ENCODE results near the gene CFAP47.
"Not testable (repeated sequence)": the region's sequence is repeated elsewhere in the genome, so short reads cannot be mapped to it uniquely, and the experiment has no call there.

The CFAP47 gene

DNA sequence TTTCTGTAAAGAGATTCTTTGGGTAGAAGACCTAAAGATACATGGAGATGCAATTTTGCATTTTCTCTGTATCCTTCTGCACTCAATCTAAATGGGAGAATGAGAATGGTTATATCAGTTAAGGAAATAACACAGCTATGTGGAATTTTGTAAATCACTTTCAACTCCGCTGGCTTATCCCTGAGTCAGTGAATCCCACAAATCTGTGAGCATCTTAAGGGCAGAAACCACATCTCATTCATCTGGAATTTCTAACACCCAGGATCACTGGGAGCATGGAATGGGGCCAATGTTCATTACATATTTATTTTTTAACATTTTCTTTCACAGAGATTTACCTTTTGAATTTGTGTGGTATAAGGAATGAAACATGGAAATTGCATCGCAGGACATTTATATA, 167.8 kb downstream of the CFAP47 start:
- H3K4ac ChIP-seq (ENCODE audit: low read depth in 1 of 2, low read length in 2 of 2): no peak overlapping the region
- WGBS: 84% methylated on average over 1 of the region's 2 CpGs
- H4K91ac ChIP-seq (ENCODE audit: low read length): no peak overlapping the region
- no peak overlapping the region for H3K14ac ChIP-seq (ENCODE audit: low read length in 2 of 2)
- H3K27ac ChIP-seq (ENCODE audit: low read length, poor library complexity, severe bottlenecking): no peak overlapping the region
- H3K9ac ChIP-seq (ENCODE audit: low read length): no peak overlapping the region
- no peak overlapping the region for H2BK5ac ChIP-seq (ENCODE audit: low read depth, low read length, poor library complexity, severe bottlenecking)
- no peak overlapping the region for H2BK12ac ChIP-seq (ENCODE audit: low read length in 2 of 2)
- no peak overlapping the region for H3K4me3 ChIP-seq (ENCODE audit: insufficient read depth in 1 of 2, low read depth in 1 of 2, low read length in 2 of 2)
- H3K4me1 ChIP-seq (ENCODE audit: control insufficient read depth, insufficient read depth, low read depth, low read length): no peaks in the 10 kb centered on the region
- H3K23ac ChIP-seq (ENCODE audit: low read length in 2 of 2): no peak overlapping the region
- no peaks in the 10 kb centered on the region for H3K9me3 ChIP-seq (ENCODE audit: control insufficient read depth, low read length)
- no peaks in the 10 kb centered on the region for H3K27me3 ChIP-seq (ENCODE audit: control insufficient read depth in 1 of 2, insufficient read depth in 1 of 2, low read length in 2 of 2)
- H2AFZ ChIP-seq (ENCODE audit: low read depth, low read length): no peak overlapping the region
- H4K8ac ChIP-seq (ENCODE audit: low read length): no peak overlapping the region
- DNase-seq: no peak
- H2AK5ac ChIP-seq (ENCODE audit: low read length, severe bottlenecking): no peak overlapping the region
- no peaks in the 10 kb centered on the region for H3K36me3 ChIP-seq (ENCODE audit: control insufficient read depth in 1 of 2, insufficient read depth in 2 of 2, low read depth in 1 of 2, low read length in 2 of 2)
- H2BK15ac ChIP-seq (ENCODE audit: low read depth, poor library complexity, severe bottlenecking): no peak overlapping the region
- no peak overlapping the region for H3K4me2 ChIP-seq (ENCODE audit: low read length, poor library complexity, severe bottlenecking)
- H3K18ac ChIP-seq (ENCODE audit: low read depth in 1 of 2, low read length in 2 of 2): no peak overlapping the region
- H3K79me1 ChIP-seq (replicated peaks; ENCODE audit: low read length, poor library complexity, severe bottlenecking): no peaks in the 10 kb centered on the region
- no peak overlapping the region for H2BK120ac ChIP-seq (ENCODE audit: low read depth, low read length)

GRCh38 chrX:36088939-36089338, 169.4 kb downstream of the CFAP47 start:
- H3K9me3 ChIP-seq (ENCODE audit: control insufficient read depth, low read length); H3K36me3 ChIP-seq (ENCODE audit: control insufficient read depth in 1 of 2, insufficient read depth in 2 of 2, low read depth in 1 of 2, low read length in 2 of 2): not testable (repeated sequence)

GRCh38 chrX:36102425-36102824, 182.9 kb downstream of the CFAP47 start:
- Histone ChIP-seq H3K27me3 (ENCODE audit: control insufficient read depth in 1 of 2, insufficient read depth in 1 of 2, low read length in 2 of 2) (no peaks in the 10 kb centered on the region), H2AFZ (ENCODE audit: low read depth, low read length) (no peak overlapping the region), H2BK120ac (ENCODE audit: low read depth, low read length) (no peak overlapping the region), H3K27ac (ENCODE audit: low read length, poor library complexity, severe bottlenecking) (no peak overlapping the region), H3K4me2 (ENCODE audit: low read length, poor library complexity, severe bottlenecking) (no peak overlapping the region), H3K4ac (ENCODE audit: low read depth in 1 of 2, low read length in 2 of 2) (no peak overlapping the region), H2BK12ac (ENCODE audit: low read length in 2 of 2) (no peak overlapping the region), H3K4me1 (ENCODE audit: control insufficient read depth, insufficient read depth, low read depth, low read length) (no peaks in the 10 kb centered on the region), H4K8ac (ENCODE audit: low read length) (no peak overlapping the region), H3K9me3 (ENCODE audit: control insufficient read depth, low read length) (no peaks in the 10 kb centered on the region), H3K23ac (ENCODE audit: low read length in 2 of 2) (no peak overlapping the region), H3K36me3 (ENCODE audit: control insufficient read depth in 1 of 2, insufficient read depth in 2 of 2, low read depth in 1 of 2, low read length in 2 of 2) (no peaks in the 10 kb centered on the region), H4K91ac (ENCODE audit: low read length) (no peak overlapping the region), H3K79me1 (replicated peaks; ENCODE audit: low read length, poor library complexity, severe bottlenecking) (no peaks in the 10 kb centered on the region), H3K9ac (ENCODE audit: low read length) (no peak overlapping the region), H2AK5ac (ENCODE audit: low read length, severe bottlenecking) (no peak overlapping the region), H2BK5ac (ENCODE audit: low read depth, low read length, poor library complexity, severe bottlenecking) (no peak overlapping the region), H2BK15ac (ENCODE audit: low read depth, poor library complexity, severe bottlenecking) (no peak overlapping the region), H3K4me3 (ENCODE audit: insufficient read depth in 1 of 2, low read depth in 1 of 2, low read length in 2 of 2) (no peak overlapping the region), H3K14ac (ENCODE audit: low read length in 2 of 2) (no peak overlapping the region), H3K18ac (ENCODE audit: low read depth in 1 of 2, low read length in 2 of 2) (no peak overlapping the region)
- no CpG with 5 or more reads among the region's 2 CpGs for WGBS
- no peak for DNase-seq

More at GRCh38 chrX:36088939-36089338, 169.4 kb downstream of the CFAP47 start:
- H4K91ac ChIP-seq (ENCODE audit: low read length); H2BK15ac ChIP-seq (ENCODE audit: low read depth, poor library complexity, severe bottlenecking); H4K8ac ChIP-seq (ENCODE audit: low read length); H2AFZ ChIP-seq (ENCODE audit: low read depth, low read length); H3K27me3 ChIP-seq (ENCODE audit: control insufficient read depth in 1 of 2, insufficient read depth in 1 of 2, low read length in 2 of 2); H3K18ac ChIP-seq (ENCODE audit: low read depth in 1 of 2, low read length in 2 of 2); DNase-seq; H3K79me1 ChIP-seq (replicated peaks; ENCODE audit: low read length, poor library complexity, severe bottlenecking); H3K4me2 ChIP-seq (ENCODE audit: low read length, poor library complexity, severe bottlenecking); H3K9ac ChIP-seq (ENCODE audit: low read length); H3K4me1 ChIP-seq (ENCODE audit: control insufficient read depth, insufficient read depth, low read depth, low read length); H2BK120ac ChIP-seq (ENCODE audit: low read depth, low read length); H2BK5ac ChIP-seq (ENCODE audit: low read depth, low read length, poor library complexity, severe bottlenecking); H3K23ac ChIP-seq (ENCODE audit: low read length in 2 of 2); H2AK5ac ChIP-seq (ENCODE audit: low read length, severe bottlenecking); H3K4me3 ChIP-seq (ENCODE audit: insufficient read depth in 1 of 2, low read depth in 1 of 2, low read length in 2 of 2); H2BK12ac ChIP-seq (ENCODE audit: low read length in 2 of 2); H3K4ac ChIP-seq (ENCODE audit: low read depth in 1 of 2, low read length in 2 of 2); H3K27ac ChIP-seq (ENCODE audit: low read length, poor library complexity, severe bottlenecking); H3K14ac ChIP-seq (ENCODE audit: low read length in 2 of 2): not testable (repeated sequence)
- 89% methylated on average over 4 of the region's 10 CpGs for WGBS

GRCh38 chrX:36116222-36116621, 196.7 kb downstream of the CFAP47 start:
- H4K91ac ChIP-seq (ENCODE audit: low read length): no peak overlapping the region
- H2BK120ac ChIP-seq (ENCODE audit: low read depth, low read length): no peak overlapping the region
- H3K36me3 ChIP-seq (ENCODE audit: control insufficient read depth in 1 of 2, insufficient read depth in 2 of 2, low read depth in 1 of 2, low read length in 2 of 2): no peaks in the 10 kb centered on the region
- H4K8ac ChIP-seq (ENCODE audit: low read length): no peak overlapping the region
- H3K9me3 ChIP-seq (ENCODE audit: control insufficient read depth, low read length): peaks cover 8% of the 10 kb centered on the region
- H2BK12ac ChIP-seq (ENCODE audit: low read length in 2 of 2): no peak overlapping the region
- H2BK15ac ChIP-seq (ENCODE audit: low read depth, poor library complexity, severe bottlenecking): no peak overlapping the region
- H3K9ac ChIP-seq (ENCODE audit: low read length): no peak overlapping the region
- H3K27ac ChIP-seq (ENCODE audit: low read length, poor library complexity, severe bottlenecking): no peak overlapping the region
- H3K4me2 ChIP-seq (ENCODE audit: low read length, poor library complexity, severe bottlenecking): no peak overlapping the region
- H2AFZ ChIP-seq (ENCODE audit: low read depth, low read length): no peak overlapping the region
- H3K79me1 ChIP-seq (replicated peaks; ENCODE audit: low read length, poor library complexity, severe bottlenecking): no peaks in the 10 kb centered on the region
- DNase-seq: no peak
- no peak overlapping the region for H2BK5ac ChIP-seq (ENCODE audit: low read depth, low read length, poor library complexity, severe bottlenecking)
- H3K27me3 ChIP-seq (ENCODE audit: control insufficient read depth in 1 of 2, insufficient read depth in 1 of 2, low read length in 2 of 2): no peaks in the 10 kb centered on the region
- WGBS: 77% methylated on average over 2 of the region's 5 CpGs
- no peak overlapping the region for H3K14ac ChIP-seq (ENCODE audit: low read length in 2 of 2)
- H2AK5ac ChIP-seq (ENCODE audit: low read length, severe bottlenecking): no peak overlapping the region
- H3K4me1 ChIP-seq (ENCODE audit: control insufficient read depth, insufficient read depth, low read depth, low read length): no peaks in the 10 kb centered on the region
- H3K4me3 ChIP-seq (ENCODE audit: insufficient read depth in 1 of 2, low read depth in 1 of 2, low read length in 2 of 2): no peak overlapping the region
- no peak overlapping the region for H3K4ac ChIP-seq (ENCODE audit: low read depth in 1 of 2, low read length in 2 of 2)
- H3K18ac ChIP-seq (ENCODE audit: low read depth in 1 of 2, low read length in 2 of 2): no peak overlapping the region
- no peak overlapping the region for H3K23ac ChIP-seq (ENCODE audit: low read length in 2 of 2)

Data from mesenchymal stem cell (in vitro differentiated cells and primary cell).